Activated CD4-positive, alpha-beta T cell treated with anti-CD3 and anti-CD28 coated beads, Interleukin-2, amount 50 U/mL, for 24 hours (primary cell): ENCODE measurements around the gene HACL1.
"Not testable (repeated sequence)": the region's sequence is repeated elsewhere in the genome, so short reads cannot be mapped to it uniquely, and the experiment has no call there.

Experiments
- DNase-seq, 2 donors: peaks; one replicate each; pipeline ENCODE4 v3.0.0-alpha.2; 2020; ENCODE audit warnings: low read depth in 1 of 2, low spot score in 1 of 2

The HACL1 gene

GRCh38 chr3:15630646-15631350, 29.4 kb upstream of the HACL1 start:
- DNase-seq: no peak

- peak in 1 of 2 donors; percentile 72 for DNase-seq
Observed at GRCh38 chr3:15629860-15630597, 28.7 kb upstream of the HACL1 start.

- no peak for DNase-seq
Observed at GRCh38 chr3:15628967-15629366, 27.6 kb upstream of the HACL1 start.

GRCh38 chr3:15623535-15624440, 22.4 kb upstream of the HACL1 start:
- DNase-seq: no peak

GRCh38 chr3:15619659-15620464, 18.5 kb upstream of the HACL1 start:
- not testable (repeated sequence) for DNase-seq

GRCh38 chr3:15616053-15616452, 14.7 kb upstream of the HACL1 start:
- no peak for DNase-seq

GRCh38 chr3:15614958-15615357, 13.6 kb upstream of the HACL1 start:
- no peak for DNase-seq

- no peak for DNase-seq
Observed at GRCh38 chr3:15612001-15612400, 10.6 kb upstream of the HACL1 start.

GRCh38 chr3:15611018-15611417, 9.6 kb upstream of the HACL1 start:
- no peak for DNase-seq

GRCh38 chr3:15610082-15610759, 8.9 kb upstream of the HACL1 start:
- DNase-seq: no peak

GRCh38 chr3:15606434-15606891, 5.1 kb upstream of the HACL1 start:
- DNase-seq: no peak

- DNase-seq: not testable (repeated sequence)
Observed at GRCh38 chr3:15604584-15604983, 3.2 kb upstream of the HACL1 start.

- not testable (repeated sequence) for DNase-seq
Observed at GRCh38 chr3:15602816-15603215, 1.4 kb upstream of the HACL1 start.

GRCh38 chr3:15602146-15602536, 772 bp upstream of the HACL1 start:
- DNase-seq: no peak

- DNase-seq: no peak
Observed at GRCh38 chr3:15601046-15601398, 347 bp downstream of the HACL1 start.

- DNase-seq: no peak
Observed at GRCh38 chr3:15595955-15596354, 5.4 kb downstream of the HACL1 start.

GRCh38 chr3:15592968-15593367, 8.4 kb downstream of the HACL1 start:
- DNase-seq: no peak

GRCh38 chr3:15591928-15592327, 9.4 kb downstream of the HACL1 start:
- DNase-seq: no peak

GRCh38 chr3:15591242-15591641, 10.1 kb downstream of the HACL1 start:
- DNase-seq: no peak

- no peak for DNase-seq
Observed at GRCh38 chr3:15585111-15585845, 16.1 kb downstream of the HACL1 start.
